ENCODE measurements around the gene DNAAF8.
"Not testable (repeated sequence)": the region's sequence is repeated elsewhere in the genome, so short reads cannot be mapped to it uniquely, and the experiment has no call there.

DNAAF8 gene

GRCh38 chr16:4775005-4775404, 40.7 kb downstream of the DNAAF8 start:
- no peak overlapping the region for H3K4me3 ChIP-seq (ENCODE audit: low read length)
- DNase-seq (ENCODE audit: low read depth), result no peak
- TF ChIP-seq CTCF (conservative IDR thresholded peaks at IDR 0.05; ENCODE audit: low read length), result no peak

- no peak for DNase-seq (ENCODE audit: low read depth)
- TF ChIP-seq CTCF (conservative IDR thresholded peaks at IDR 0.05; ENCODE audit: low read length), result no peak
- H3K4me3 ChIP-seq (ENCODE audit: low read length), result no peak overlapping the region
Measured at GRCh38 chr16:4776141-4776705, 41.9 kb downstream of the DNAAF8 start.

GRCh38 chr16:4777339-4778049, 43.2 kb downstream of the DNAAF8 start:
- no peak for TF ChIP-seq CTCF (conservative IDR thresholded peaks at IDR 0.05; ENCODE audit: low read length)

DNA sequence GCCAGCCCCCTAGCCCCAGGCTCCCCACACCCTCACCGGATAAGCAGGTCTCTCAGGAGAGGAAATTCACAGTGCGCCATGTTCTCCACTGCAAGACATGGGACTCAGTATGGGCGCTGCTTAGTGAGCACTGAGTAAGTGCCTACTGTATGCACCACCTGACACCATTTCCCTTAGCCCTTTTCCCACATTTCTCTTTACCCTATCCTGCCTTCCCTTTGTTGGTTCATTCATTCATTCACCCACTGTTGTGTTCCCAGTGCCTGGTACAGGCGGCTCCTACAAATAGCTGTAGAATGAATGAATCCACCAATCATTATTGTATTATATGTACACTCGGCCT, 43.7 kb downstream of the DNAAF8 start:
- TF ChIP-seq CTCF (conservative IDR thresholded peaks at IDR 0.05; ENCODE audit: low read length), result no peak
- DNase-seq (ENCODE audit: low read depth), result no peak
- H3K4me3 ChIP-seq (ENCODE audit: low read length), result no peak overlapping the region

More at GRCh38 chr16:4777339-4778049, 43.2 kb downstream of the DNAAF8 start:
- H3K4me3 ChIP-seq (ENCODE audit: low read length), result no peak overlapping the region
- DNase-seq (ENCODE audit: low read depth), result no peak

- DNase-seq (ENCODE audit: low read depth), result no peak
- TF ChIP-seq CTCF (conservative IDR thresholded peaks at IDR 0.05; ENCODE audit: low read length), result no peak
Measured at GRCh38 chr16:4780235-4780634, 45.9 kb downstream of the DNAAF8 start.

DNA sequence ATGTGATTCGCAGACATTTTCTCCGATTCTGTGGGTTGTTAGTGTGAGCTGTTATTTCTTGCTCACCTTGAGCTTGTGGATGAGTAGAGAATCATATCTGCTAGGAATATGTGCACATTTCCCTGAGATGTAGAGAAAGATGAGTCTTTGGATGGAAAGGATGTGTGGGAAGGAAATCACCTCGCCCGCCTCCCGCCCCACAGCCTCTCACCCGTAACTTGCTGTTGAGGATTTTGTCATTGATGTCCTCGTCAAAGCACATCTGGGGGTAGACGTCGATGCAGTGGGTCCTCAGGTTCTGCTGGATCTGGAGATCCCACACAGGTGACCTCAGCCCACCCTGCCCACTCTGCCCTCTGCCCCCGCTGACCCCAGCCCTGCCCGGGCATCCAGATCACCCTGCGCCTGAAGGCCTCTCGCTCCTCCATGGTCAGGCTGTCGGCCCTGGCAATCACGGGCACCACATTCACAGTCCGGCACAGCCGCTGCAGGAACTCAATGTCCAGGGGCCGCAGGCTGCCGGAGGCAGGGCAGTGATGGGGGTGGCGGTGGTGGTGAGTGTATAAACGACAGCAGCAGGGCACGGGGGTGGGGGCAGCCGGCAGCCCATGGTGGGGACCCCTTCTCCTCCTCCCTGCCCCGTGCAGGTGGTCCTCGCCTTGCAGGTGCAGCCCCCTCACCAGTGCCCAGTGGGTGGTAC, 49.1 kb downstream of the DNAAF8 start:
- TF ChIP-seq CTCF (conservative IDR thresholded peaks at IDR 0.05; ENCODE audit: low read length), result no peak
- no peak for DNase-seq (ENCODE audit: low read depth)
- H3K4me3 ChIP-seq (ENCODE audit: low read length), result no peak overlapping the region

More at GRCh38 chr16:4780235-4780634, 45.9 kb downstream of the DNAAF8 start:
- H3K4me3 ChIP-seq (ENCODE audit: low read length), result no peak overlapping the region

GRCh38 chr16:4783951-4784336, 49.6 kb downstream of the DNAAF8 start:
- no peak overlapping the region for H3K4me3 ChIP-seq (ENCODE audit: low read length)
- TF ChIP-seq CTCF (conservative IDR thresholded peaks at IDR 0.05; ENCODE audit: low read length), result no peak
- DNase-seq (ENCODE audit: low read depth), result no peak

GRCh38 chr16:4784444-4784987, 50.2 kb downstream of the DNAAF8 start:
- H3K4me3 ChIP-seq (ENCODE audit: low read length); DNase-seq (ENCODE audit: low read depth): not testable (repeated sequence)
